Upper lobe of right lung (tissue), 1 donor: ENCODE measurements around the gene SSR4. TPM values are rescaled to one million over a fixed set of nuclear protein-coding genes. Genes with fewer than 3 reads are reported as not detected.

Experiments
- ATAC-seq: fragments of 200-7000 bp; cut with Tn5 transposase; one replicate; pipeline ENCODE4 v1.9.1; 2020; ENCODE audit warnings: mild to moderate bottlenecking, moderate library complexity
- DNase-seq: peaks from one replicate; pipeline ENCODE4 v3.0.0-alpha.2; 2020
- H3K27ac ChIP-seq: fragments of 200-600 bp; one replicate; pipeline ENCODE4 v1.8.0; 2022
- H3K27me3 ChIP-seq: fragments of 200-600 bp; one replicate; pipeline ENCODE4 v1.8.0; 2022; ENCODE audit warnings: mild to moderate bottlenecking
- H3K36me3 ChIP-seq: fragments of 200-600 bp; one replicate; pipeline ENCODE4 v1.8.0; 2022
- H3K4me1 ChIP-seq: fragments of 200-600 bp; one replicate; pipeline ENCODE4 v1.8.0; 2022
- H3K4me3 ChIP-seq: fragments of 200-600 bp; one replicate; pipeline ENCODE4 v1.8.0; 2022; ENCODE audit warnings: mild to moderate bottlenecking
- H3K9me3 ChIP-seq: fragments of 200-600 bp; one replicate; pipeline ENCODE4 v1.8.0; 2022
- CTCF ChIP-seq: fragments of 200-600 bp; IDR thresholded peaks from one replicate; pipeline ENCODE4 v1.8.0; 2022; ENCODE audit warnings: antibody characterized with exemption
- intact Hi-C: fragments of 100-400 bp; cut with DNase I; formaldehyde crosslinking; loops from one replicate; pipeline ENCODE4 v1.11.0; 2022
- total RNA-seq: library from RNA; stranded (reverse); fragmentation: NEBNext Ultra II Directional; extraction: Animal tissue kit (Norgen Biotek cat#: 25700); gene quantifications from one replicate; pipeline ENCODE4 v1.2.1, GENCODE V29; 2021
- donor health status: DM: no; HTN: yes; CAD: no; lungs with severe emphysema.

The SSR4 gene
- total RNA-seq, 1 donor from 2014 or later, result 204 TPM

- intact Hi-C loops, result loop anchor here (10.0 kb wide), 1 partner anchor 186 kb away; no protein-coding TSS in a partner anchor
- no peak for TF ChIP-seq CTCF
- Histone ChIP-seq H3K27ac (no peak overlapping the region), H3K27me3 (no peaks in the 10 kb centered on the region), H3K36me3 (no peaks in the 10 kb centered on the region), H3K4me3 (no peak overlapping the region), H3K4me1 (peaks cover 3% of the 10 kb centered on the region), H3K9me3 (no peaks in the 10 kb centered on the region)
- ATAC-seq (no peak), DNase-seq (peak; percentile 39)
Observed at GRCh38 chrX:153768311-153769157, 25.9 kb upstream of the SSR4 start.

- DNase-seq, result no peak
- H3K27me3 ChIP-seq, result no peaks in the 10 kb centered on the region
- no peaks in the 10 kb centered on the region for H3K9me3 ChIP-seq
- H3K27ac ChIP-seq, result no peak overlapping the region
- H3K4me3 ChIP-seq, result no peak overlapping the region
- H3K4me1 ChIP-seq, result no peaks in the 10 kb centered on the region
- TF ChIP-seq CTCF, result no peak
- H3K36me3 ChIP-seq, result no peaks in the 10 kb centered on the region
- intact Hi-C loops, result loop anchor here (10.0 kb wide), 1 partner anchor 185 kb away; no protein-coding TSS in a partner anchor
- ATAC-seq, result no peak
Observed at GRCh38 chrX:153769158-153769864, 25.2 kb upstream of the SSR4 start.

GRCh38 chrX:153769865-153770600 is 24.4 kb upstream of the SSR4 start:
- Histone ChIP-seq H3K4me1 (no peaks in the 10 kb centered on the region), H3K27ac (no peak overlapping the region), H3K9me3 (no peaks in the 10 kb centered on the region), H3K4me3 (no peak overlapping the region), H3K36me3 (no peaks in the 10 kb centered on the region), H3K27me3 (no peaks in the 10 kb centered on the region)
- intact Hi-C loops, result loop anchor here (10.0 kb wide), 1 partner anchor 185 kb away; no protein-coding TSS in a partner anchor
- no peak for TF ChIP-seq CTCF
- ATAC-seq (no peak), DNase-seq (peak; percentile 37)

- Histone ChIP-seq H3K4me1 (no peaks in the 10 kb centered on the region), H3K27ac (no peak overlapping the region), H3K27me3 (no peaks in the 10 kb centered on the region), H3K36me3 (no peaks in the 10 kb centered on the region), H3K9me3 (no peaks in the 10 kb centered on the region), H3K4me3 (no peak overlapping the region)
- intact Hi-C loops, result no loop called here
- ATAC-seq, result no peak
- no peak for DNase-seq
- TF ChIP-seq CTCF, result no peak
Observed at GRCh38 chrX:153770601-153771414, 23.7 kb upstream of the SSR4 start.
